Esophagus (tissue), 2 donors: ENCODE measurements around the gene PRKCG. TPM values are rescaled to one million over a fixed set of nuclear protein-coding genes. Genes with fewer than 3 reads are reported as not detected.

ENCODE experiments used
- H3K27ac ChIP-seq, 2 donors: one replicate each; pipeline ENCODE4 v1.5.1; 2013; ENCODE audit warnings: low read depth in 2 of 2, mild to moderate bottlenecking in 2 of 2, inconsistent platforms in 1 of 2, low read length in 1 of 2, moderate library complexity in 1 of 2
- H3K27me3 ChIP-seq, 2 donors: one replicate each; pipeline ENCODE4 v1.6.1; 2013; ENCODE audit warnings: low read length in 2 of 2, control low read depth in 1 of 2, mild to moderate bottlenecking in 1 of 2; ENCODE audit not compliant: insufficient read depth in 2 of 2, control insufficient read depth in 1 of 2
- H3K36me3 ChIP-seq, 2 donors: one replicate each; pipeline ENCODE4 v1.6.1; 2013; ENCODE audit warnings: low read length in 1 of 2; ENCODE audit not compliant: control insufficient read depth in 2 of 2, insufficient read depth in 2 of 2
- H3K4me1 ChIP-seq, 2 donors: one replicate each; pipeline ENCODE4 v1.6.1; 2013; ENCODE audit warnings: low read length in 1 of 2; ENCODE audit not compliant: control insufficient read depth in 2 of 2, insufficient read depth in 2 of 2
- H3K4me3 ChIP-seq, 2 donors: one replicate each; pipeline ENCODE4 v1.5.1; 2013; ENCODE audit warnings: low read length in 2 of 2, mild to moderate bottlenecking in 2 of 2, low read depth in 1 of 2, moderate library complexity in 1 of 2
- H3K9me3 ChIP-seq, 2 donors: one replicate each; pipeline ENCODE4 v1.6.1; 2013; ENCODE audit warnings: mild to moderate bottlenecking in 2 of 2, low read depth in 1 of 2, low read length in 1 of 2, moderate library complexity in 1 of 2; ENCODE audit not compliant: control insufficient read depth in 2 of 2, insufficient read depth in 1 of 2
- WGBS, 2 donors: extraction: QIAGEN DNeasy Blood & Tissue Kit; methylation state at CpG; one replicate each; pipeline ENCODE4 v1.1.7; 2013; 5-methylcytosine and 5-hydroxymethylcytosine counted together
- polyA plus RNA-seq, 2 donors: library from polyadenylated mRNA; stranded (reverse); fragments of 200-250 nt; gene quantifications; one replicate each; pipeline ENCODE4 v1.2.3, GENCODE V29; 2013
- donor health status: healthy with polysubstance abuse.
- donor health status: Bipolar disorder and iron deficiency.

Gene PRKCG
- polyA plus RNA-seq, 2 donors, result 0.01 TPM; not detected in 1

DNA sequence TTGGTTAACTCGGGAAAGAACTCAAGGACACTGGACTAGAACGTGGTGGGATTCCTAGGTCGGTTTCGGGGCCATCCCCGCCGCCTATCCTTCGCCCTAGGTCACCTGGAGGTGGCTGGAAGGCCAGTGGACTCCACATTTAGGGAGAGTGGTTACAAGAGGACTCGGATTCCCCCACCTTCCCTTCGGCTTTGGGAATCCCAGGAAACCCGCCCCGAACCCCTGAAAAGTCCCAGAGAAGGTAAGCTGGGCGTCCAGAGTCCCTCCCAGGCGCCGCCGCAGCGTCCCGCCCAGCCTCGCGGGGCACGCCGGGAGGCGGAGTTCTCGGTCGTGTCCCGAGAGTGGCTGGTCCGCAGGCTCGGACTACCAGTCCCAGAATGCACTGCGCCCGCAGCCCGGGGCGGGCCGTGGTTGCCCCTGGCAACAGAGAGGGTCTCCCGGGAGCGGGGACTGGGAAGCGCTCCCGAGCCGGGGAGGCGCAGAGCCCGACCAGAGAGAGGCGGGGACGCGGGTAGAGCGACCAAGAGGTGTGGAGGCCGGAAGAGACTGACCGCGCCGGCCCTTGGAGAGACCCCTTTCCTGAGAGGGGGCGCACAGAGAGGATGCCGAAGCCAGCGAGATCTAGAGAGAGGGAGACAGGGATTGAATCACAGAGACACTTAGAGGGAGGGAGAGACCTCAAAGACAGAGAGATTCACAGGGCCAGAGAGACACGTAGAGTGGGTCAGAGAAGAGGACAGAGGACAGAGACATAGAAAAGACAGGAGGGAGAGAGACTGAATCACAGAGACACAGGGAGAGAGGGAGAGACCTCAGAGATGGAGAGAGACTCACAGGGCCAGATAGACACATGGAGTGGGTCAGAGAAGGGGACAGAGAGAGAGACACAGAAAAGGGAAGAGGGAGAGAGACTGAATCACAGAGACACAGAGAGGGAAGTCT, 2.6 kb upstream of the PRKCG start:
- peak overlapping the region; percentile 48 to 53 for H3K4me3 ChIP-seq
- no peak overlapping the region for H3K27ac ChIP-seq
- H3K4me1 ChIP-seq, result peaks cover 4 to 12% of the 10 kb centered on the region in 2 donors
- 1 to 2% methylated on average over 50 to 51 of the region's 51 CpGs for WGBS, 2 donors
- no peaks in the 10 kb centered on the region for H3K36me3 ChIP-seq
- peaks cover 0 to 14% of the 10 kb centered on the region in 2 donors for H3K27me3 ChIP-seq
- H3K9me3 ChIP-seq, result no peaks in the 10 kb centered on the region

DNA sequence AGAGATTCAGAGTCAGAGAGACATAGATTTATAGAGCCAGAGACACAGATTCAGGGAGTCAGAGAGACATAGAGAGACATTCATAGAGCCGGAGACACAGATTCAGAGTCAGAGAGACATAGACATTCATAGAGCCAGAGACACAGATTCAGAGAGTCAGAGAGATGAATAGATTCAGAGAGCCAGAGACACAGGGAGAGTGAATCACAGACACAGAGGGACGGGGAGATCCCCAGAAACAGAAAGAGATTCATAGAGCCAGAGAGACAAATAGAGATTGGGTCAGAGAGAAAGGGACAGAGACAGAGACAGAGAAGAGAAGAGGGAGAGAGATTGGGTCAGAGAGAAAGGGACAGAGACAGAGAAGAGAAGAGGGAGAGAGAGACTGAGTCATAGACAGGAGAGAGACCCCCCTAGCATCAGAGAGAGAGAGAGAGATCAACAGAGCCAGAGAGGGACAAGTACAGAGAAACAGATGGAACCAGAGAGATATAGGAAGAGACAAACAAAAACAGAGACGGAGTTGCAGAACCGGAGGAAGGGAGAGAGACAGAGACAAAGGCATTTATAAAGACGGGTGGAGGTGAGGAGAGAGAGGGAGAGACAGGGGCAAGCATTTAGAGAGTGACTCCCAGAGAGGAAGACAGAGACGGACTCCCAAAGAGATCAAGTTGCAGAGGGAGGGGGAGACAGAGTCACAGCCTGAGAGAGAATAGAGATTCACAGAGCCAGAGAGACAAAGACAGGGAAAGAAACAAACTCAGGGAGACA, 1.1 kb upstream of the PRKCG start:
- H3K27ac ChIP-seq, result no peak overlapping the region
- no peaks in the 10 kb centered on the region for H3K9me3 ChIP-seq
- no peak overlapping the region for H3K4me3 ChIP-seq
- 27 to 31% methylated on average over 6 of the region's 6 CpGs for WGBS, 2 donors
- H3K36me3 ChIP-seq, result no peaks in the 10 kb centered on the region
- peaks cover 4 to 12% of the 10 kb centered on the region in 2 donors for H3K4me1 ChIP-seq
- H3K27me3 ChIP-seq, result peaks cover 0 to 14% of the 10 kb centered on the region in 2 donors

DNA sequence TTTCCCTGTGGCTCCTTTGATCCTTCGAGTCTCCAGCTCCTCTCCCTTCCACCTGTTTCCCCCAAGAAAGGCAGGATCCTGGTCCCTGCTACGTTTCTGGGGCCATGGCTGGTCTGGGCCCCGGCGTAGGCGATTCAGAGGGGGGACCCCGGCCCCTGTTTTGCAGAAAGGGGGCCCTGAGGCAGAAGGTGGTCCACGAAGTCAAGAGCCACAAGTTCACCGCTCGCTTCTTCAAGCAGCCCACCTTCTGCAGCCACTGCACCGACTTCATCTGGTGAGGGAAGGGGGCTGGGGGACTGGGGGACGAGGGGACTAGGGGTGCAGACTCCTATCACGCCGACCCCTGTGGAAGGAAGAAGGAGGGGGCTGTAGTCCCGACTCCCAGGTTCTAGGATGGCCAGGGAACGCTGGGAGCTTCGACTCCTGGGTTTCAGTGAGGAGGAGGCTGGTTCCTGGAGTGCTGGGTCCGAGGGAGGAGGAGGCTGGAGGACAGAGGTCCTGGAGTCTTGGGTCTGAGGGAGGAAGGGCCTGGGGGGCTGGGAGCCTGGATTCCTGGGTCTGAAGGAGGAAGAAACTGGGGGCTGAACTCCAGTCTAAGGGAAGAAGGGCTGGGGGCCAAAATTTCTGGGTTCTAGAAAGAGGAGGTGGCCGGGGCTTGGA, 524 bp downstream of the PRKCG start:
- Histone ChIP-seq H3K27ac (no peak overlapping the region), H3K27me3 (peaks cover 0 to 14% of the 10 kb centered on the region in 2 donors), H3K4me3 (no peak overlapping the region), H3K4me1 (peaks cover 4 to 12% of the 10 kb centered on the region in 2 donors), H3K9me3 (no peaks in the 10 kb centered on the region), H3K36me3 (no peaks in the 10 kb centered on the region)
- 7 to 9% methylated on average over 18 of the region's 18 CpGs for WGBS, 2 donors

DNA sequence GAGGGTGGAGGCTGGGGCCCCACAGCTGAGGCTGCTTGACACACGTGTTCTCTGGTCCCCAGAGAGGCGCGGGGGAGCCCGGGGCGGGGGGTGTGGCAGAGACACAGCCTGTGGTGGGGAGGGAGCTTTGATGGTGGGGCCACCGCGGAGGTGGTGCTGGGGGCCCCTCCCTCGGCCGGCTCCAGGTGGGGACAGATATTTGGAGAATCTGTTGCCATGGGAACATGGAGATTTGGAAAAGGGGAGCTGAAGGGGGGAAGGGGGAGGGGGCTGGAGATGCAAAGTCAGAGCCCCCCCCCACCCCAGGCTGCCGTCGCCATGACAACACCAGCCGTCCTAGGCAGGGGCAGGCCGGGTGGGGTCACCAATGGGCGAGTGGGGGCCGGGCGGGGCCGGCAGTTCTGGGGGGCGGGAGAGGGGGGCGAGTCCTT, 1.2 kb downstream of the PRKCG start:
- Histone ChIP-seq H3K9me3 (no peaks in the 10 kb centered on the region), H3K4me3 (no peak overlapping the region), H3K4me1 (peaks cover 4 to 12% of the 10 kb centered on the region in 2 donors), H3K27ac (no peak overlapping the region), H3K27me3 (peaks cover 0 to 14% of the 10 kb centered on the region in 2 donors), H3K36me3 (no peaks in the 10 kb centered on the region)
- WGBS, 2 donors, result 0 to 3% methylated on average over 6 to 18 of the region's 19 CpGs

DNA sequence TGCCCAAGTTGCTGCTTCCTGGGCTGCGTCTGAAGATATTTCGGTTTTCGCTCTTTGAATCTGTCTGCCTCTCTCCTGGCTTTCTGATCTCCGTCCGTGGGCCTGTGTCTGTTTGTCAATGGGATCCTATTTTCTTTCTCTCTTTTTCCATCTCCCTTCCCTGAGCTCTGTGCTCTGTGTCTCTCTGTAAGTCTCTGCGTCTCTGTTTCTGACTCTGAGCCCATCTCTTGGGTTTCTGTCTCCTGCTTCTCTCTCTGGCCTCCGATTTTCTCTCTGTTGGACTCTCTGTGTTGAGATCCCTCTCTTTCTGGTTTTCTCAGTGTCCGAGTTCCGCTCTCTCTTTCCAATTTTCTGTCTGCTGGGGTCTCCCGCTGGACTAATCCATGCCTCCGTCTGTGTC, 1.7 kb downstream of the PRKCG start:
- Histone ChIP-seq H3K4me3 (no peak overlapping the region), H3K9me3 (no peaks in the 10 kb centered on the region), H3K36me3 (no peaks in the 10 kb centered on the region), H3K27ac (no peak overlapping the region), H3K4me1 (peaks cover 4 to 11% of the 10 kb centered on the region in 2 donors), H3K27me3 (peaks cover 0 to 14% of the 10 kb centered on the region in 2 donors)
- 25 to 28% methylated on average over 11 of the region's 11 CpGs for WGBS, 2 donors

DNA sequence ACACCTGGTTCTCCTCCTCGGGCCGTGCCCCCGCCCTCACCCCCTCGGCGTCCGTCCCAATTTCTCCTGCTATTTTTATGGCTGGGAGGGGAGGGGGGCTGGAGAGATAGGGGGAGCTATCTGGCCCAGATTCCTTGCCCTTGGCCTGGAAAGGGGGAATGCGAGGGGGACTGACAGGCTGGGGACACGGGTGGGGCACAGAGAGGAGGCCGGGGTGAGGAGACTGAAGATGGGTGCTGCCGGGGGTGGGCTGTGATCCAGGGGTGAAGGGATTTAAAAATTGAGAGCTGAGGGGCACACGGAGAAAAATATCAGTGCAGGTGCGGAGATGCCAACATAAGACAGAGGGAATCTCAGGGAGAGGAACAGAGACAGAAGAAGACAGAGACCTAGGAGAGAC, 2.3 kb downstream of the PRKCG start:
- WGBS, 2 donors, result 35 to 43% methylated on average over 12 of the region's 12 CpGs

DNA sequence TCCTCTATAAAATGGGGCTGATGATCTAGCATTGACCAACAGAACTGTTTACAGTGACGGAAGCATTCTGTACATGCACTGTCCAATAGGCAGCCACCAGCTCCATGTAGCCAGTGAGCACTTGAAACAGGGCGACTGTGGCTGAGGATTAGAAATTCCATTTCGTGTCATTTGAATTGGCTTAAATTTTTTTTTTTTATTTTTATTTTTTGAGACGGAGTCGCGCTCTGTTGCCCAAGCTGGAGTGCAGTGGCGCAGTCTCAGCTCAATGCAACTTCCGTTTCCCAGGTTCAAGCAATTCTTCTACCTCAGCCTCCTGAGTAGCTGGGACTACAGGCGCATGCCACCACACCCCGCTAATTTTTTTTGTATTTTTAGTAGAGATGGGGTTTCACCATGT, 3.0 kb downstream of the PRKCG start:
- Histone ChIP-seq H3K27ac (no peak overlapping the region), H3K36me3 (no peaks in the 10 kb centered on the region), H3K4me3 (no peak overlapping the region), H3K9me3 (no peaks in the 10 kb centered on the region), H3K27me3 (peaks cover 0 to 14% of the 10 kb centered on the region in 2 donors), H3K4me1 (peaks cover 4 to 8% of the 10 kb centered on the region in 2 donors)
- WGBS, 2 donors, result 93 to 94% methylated on average over 10 of the region's 10 CpGs

More for the DNA sequence above, 2.3 kb downstream of the PRKCG start:
- H3K9me3 ChIP-seq, result no peaks in the 10 kb centered on the region
- peaks cover 0 to 14% of the 10 kb centered on the region in 2 donors for H3K27me3 ChIP-seq
- no peak overlapping the region for H3K4me3 ChIP-seq
- no peak overlapping the region for H3K27ac ChIP-seq
- peaks cover 4 to 8% of the 10 kb centered on the region in 2 donors for H3K4me1 ChIP-seq
- no peaks in the 10 kb centered on the region for H3K36me3 ChIP-seq

DNA sequence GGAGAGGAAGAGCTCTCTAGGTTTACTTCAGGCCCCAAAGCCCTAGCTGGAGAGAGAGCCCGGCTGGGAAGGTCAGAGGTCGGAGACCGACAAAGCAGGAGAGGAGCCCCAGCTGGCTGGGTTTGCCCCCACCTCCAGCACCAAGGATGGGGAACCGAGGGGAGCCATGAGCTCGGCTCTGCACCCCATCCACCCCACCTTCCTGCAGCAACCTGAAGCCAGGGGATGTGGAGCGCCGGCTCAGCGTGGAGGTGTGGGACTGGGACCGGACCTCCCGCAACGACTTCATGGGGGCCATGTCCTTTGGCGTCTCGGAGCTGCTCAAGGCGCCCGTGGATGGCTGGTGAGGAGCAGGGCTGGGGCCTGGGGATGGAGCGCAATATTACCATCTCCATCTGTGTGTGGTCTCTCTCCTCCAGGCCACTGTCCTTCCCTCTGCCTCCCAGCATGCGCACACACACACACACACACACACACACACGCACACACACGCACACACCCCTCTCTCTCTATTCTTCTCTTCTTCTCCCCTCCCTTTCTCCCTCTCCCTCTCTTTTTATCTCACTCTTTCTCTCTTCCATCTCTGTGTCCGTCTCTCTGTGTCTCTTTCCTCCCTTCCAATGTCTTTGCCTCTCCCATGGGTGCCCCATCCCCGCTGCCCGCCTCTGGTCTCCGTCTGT, 10.4 kb downstream of the PRKCG start:
- WGBS, 2 donors, result 68 to 76% methylated on average over 22 to 23 of the region's 23 CpGs
- Histone ChIP-seq H3K27ac (no peak overlapping the region), H3K27me3 (peaks cover 0 to 3% of the 10 kb centered on the region in 2 donors), H3K4me3 (no peak overlapping the region), H3K9me3 (no peaks in the 10 kb centered on the region), H3K4me1 (no peaks in the 10 kb centered on the region), H3K36me3 (no peaks in the 10 kb centered on the region)

DNA sequence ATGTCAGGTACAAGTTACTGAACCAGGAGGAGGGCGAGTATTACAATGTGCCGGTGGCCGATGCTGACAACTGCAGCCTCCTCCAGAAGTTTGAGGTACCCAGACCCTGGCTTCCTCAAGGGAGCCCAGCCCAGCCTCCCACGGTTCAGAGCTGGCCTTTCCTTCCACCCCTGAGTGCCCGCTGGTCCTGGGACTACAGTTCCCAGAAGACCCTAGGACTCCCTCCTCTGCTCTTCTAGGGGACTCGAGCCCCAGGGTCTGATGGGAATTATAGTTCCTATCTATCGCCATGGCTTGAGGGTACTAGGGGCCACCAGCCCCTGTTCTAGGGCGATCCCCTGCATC, 11.0 kb downstream of the PRKCG start:
- Histone ChIP-seq H3K27me3 (peaks cover 0 to 3% of the 10 kb centered on the region in 2 donors), H3K36me3 (no peaks in the 10 kb centered on the region), H3K27ac (no peak overlapping the region), H3K9me3 (no peaks in the 10 kb centered on the region), H3K4me3 (no peak overlapping the region), H3K4me1 (no peaks in the 10 kb centered on the region)
- 62 to 66% methylated on average over 8 of the region's 8 CpGs for WGBS, 2 donors
